Vagina (tissue), 2 donors: ENCODE data around the gene ARHGEF28.

ENCODE experiments used
- CTCF ChIP-seq, 3 experiments: fragments of 450-650 bp in 2 of 3; fragments of 200-600 bp in 1 of 3; sonication (generic) in 1 of 3; IDR thresholded peaks; one replicate each; pipeline ENCODE4 v1.5.1; 2017 to 2019; ENCODE audit warnings: antibody characterized with exemption in 3 of 3, mild to moderate bottlenecking in 2 of 3, moderate library complexity in 2 of 3
- POLR2A ChIP-seq, 2 donors: fragments of 450-650 bp; IDR thresholded peaks; one replicate each; pipeline ENCODE4 v1.6.1; 2017; ENCODE audit warnings: antibody characterized with exemption in 2 of 2, mild to moderate bottlenecking in 2 of 2, moderate library complexity in 2 of 2

- TF ChIP-seq POLR2A (IDR thresholded peaks at IDR 0.05) (no peak), CTCF (IDR thresholded peaks at IDR 0.05) (no peak)
These were observed 270.1 kb downstream of the ARHGEF28 start for GRCh38 chr5:73896097-73896496.
